Ovary (tissue), 10 donors: ENCODE data around the gene STARD6. TPM values are rescaled to one million over a fixed set of nuclear protein-coding genes. Genes with fewer than 3 reads are reported as not detected.

ENCODE experiments used
- DNase-seq, 5 donors: peaks; one replicate each; pipeline ENCODE4 v3.0.0-alpha.2; 2019 to 2020
- H3K27ac ChIP-seq, 2 donors: fragments of 200-600 bp; one replicate each; pipeline versions ENCODE4 v1.5.1 to v1.8.0; 2019 to 2022
- H3K27me3 ChIP-seq: fragments of 200-600 bp; one replicate; pipeline ENCODE4 v1.8.0; 2022
- H3K36me3 ChIP-seq: fragments of 200-600 bp; sonication (generic); one replicate; pipeline ENCODE4 v1.5.1; 2019
- H3K4me1 ChIP-seq: one replicate; pipeline ENCODE4 v1.8.1; 2013; ENCODE audit warnings: mild to moderate bottlenecking, moderate library complexity; ENCODE audit not compliant: insufficient read depth
- H3K4me3 ChIP-seq: fragments of 200-600 bp; sonication (generic); one replicate; pipeline ENCODE4 v1.5.1; 2017
- H3K9me3 ChIP-seq, 2 donors: fragments of 200-600 bp in 1 of 2; sonication (generic) in 1 of 2; one replicate each; pipeline versions ENCODE4 v1.5.1 to v1.8.1; 2013 to 2019; ENCODE audit warnings: mild to moderate bottlenecking in 1 of 2, moderate library complexity in 1 of 2
- EP300 ChIP-seq: sonication (generic); formaldehyde crosslinking; IDR thresholded peaks from one replicate; pipeline ENCODE4 v1.6.1; 2017; ENCODE audit warnings: antibody characterized with exemption
- POLR2A ChIP-seq: fragments of 450-650 bp; IDR thresholded peaks from one replicate; pipeline ENCODE4 v1.6.1; 2017; ENCODE audit warnings: antibody characterized with exemption, mild to moderate bottlenecking, moderate library complexity
- WGBS, 3 donors: extraction: QIAGEN DNeasy Blood & Tissue Kit in 1 of 3; methylation state at CpG; one replicate each; pipeline versions ENCODE4 v1.1.5 to v1.1.7; 2013 to 2017; 5-methylcytosine and 5-hydroxymethylcytosine counted together
- intact Hi-C, 4 donors: fragments of 100-400 bp; cut with DNase I; formaldehyde crosslinking; loops; one replicate each; pipeline versions ENCODE4 v1.11.0 to v1.15.1; 2022 to 2023
- long read RNA-seq, 3 donors: library from polyadenylated mRNA in 2 of 3; unstranded in 2 of 3; transcript quantifications; one replicate each; pipeline ENCODE4 v2.0.0 and lab custom pipeline, GENCODE V29; 2021 to 2026
- polyA plus RNA-seq, 2 donors: library from polyadenylated mRNA; stranded (reverse); fragments of 200-250 nt in 1 of 2; fragments of 350-450 nt in 1 of 2; fragmentation: Illumina TruSeq in 1 of 2; extraction: RNeasy Lipid Tissue Mini Kit (QIAGEN cat#74804) in 1 of 2; gene quantifications; one replicate each; pipeline ENCODE4 v1.2.3, GENCODE V29; 2013 to 2014
- total RNA-seq, 7 donors: library from RNA; depleted of rRNA in 2 of 7; stranded (reverse); fragments of >200 nt in 2 of 7; fragmentation: NEBNext Ultra II Directional in 3 of 7; extraction: Animal tissue kit (Norgen Biotek cat#: 25700) in 3 of 7; gene quantifications; one replicate each; pipeline versions ENCODE4 v1.1.0 to v1.2.4, GENCODE V29; 2016 to 2023
- TF ChIP-seq, protein P1 (sequence below), 3 donors: fragments of 450-650 bp in 2 of 3; fragments of 200-600 bp in 1 of 3; IDR thresholded peaks; one replicate each; pipeline versions ENCODE4 v1.5.1 to v1.8.0; 2016 to 2022; ENCODE audit warnings: antibody characterized with exemption in 3 of 3, mild to moderate bottlenecking in 1 of 3
- donor health status: DM: no; HTN: no; CAD: no; lungs with moderate emphysema.
- donor health status: DM: no; HTN: no; CAD: no.
- donor health status: Bipolar disorder and iron deficiency.
- donor health status: DM: yes; HTN: yes; CAD: no.
- donor health status: DM: no; HTN: no; CAD: no.
- donor health status: DM: yes; HTN: yes; CAD: no.

The STARD6 gene
- total RNA-seq (not detected), polyA plus RNA-seq (not detected)
- long read RNA-seq, donor 1 = 0 reads
- long read RNA-seq, donor 2, partial matches to known transcripts = 7 of 20 reads
- long read RNA-seq, donor 2, other reads (novel, unspliced or antisense) = 13 of 20 reads
- long read RNA-seq, donor 3 = 0 reads

GRCh38 chr18:54357660-54358494 is at the start of gene STARD6, which contains the start of gene C18orf54:
TSS of gene STARD6 (minus strand) at chr18:54357858. CDS start at chr18:54354573, 3,285 bp downstream.
TSS of gene C18orf54 (plus strand) at chr18:54357906. CDS start at chr18:54360573, 2,667 bp downstream.
- no peak for TF ChIP-seq EP300
- TF ChIP-seq, protein P1, sequence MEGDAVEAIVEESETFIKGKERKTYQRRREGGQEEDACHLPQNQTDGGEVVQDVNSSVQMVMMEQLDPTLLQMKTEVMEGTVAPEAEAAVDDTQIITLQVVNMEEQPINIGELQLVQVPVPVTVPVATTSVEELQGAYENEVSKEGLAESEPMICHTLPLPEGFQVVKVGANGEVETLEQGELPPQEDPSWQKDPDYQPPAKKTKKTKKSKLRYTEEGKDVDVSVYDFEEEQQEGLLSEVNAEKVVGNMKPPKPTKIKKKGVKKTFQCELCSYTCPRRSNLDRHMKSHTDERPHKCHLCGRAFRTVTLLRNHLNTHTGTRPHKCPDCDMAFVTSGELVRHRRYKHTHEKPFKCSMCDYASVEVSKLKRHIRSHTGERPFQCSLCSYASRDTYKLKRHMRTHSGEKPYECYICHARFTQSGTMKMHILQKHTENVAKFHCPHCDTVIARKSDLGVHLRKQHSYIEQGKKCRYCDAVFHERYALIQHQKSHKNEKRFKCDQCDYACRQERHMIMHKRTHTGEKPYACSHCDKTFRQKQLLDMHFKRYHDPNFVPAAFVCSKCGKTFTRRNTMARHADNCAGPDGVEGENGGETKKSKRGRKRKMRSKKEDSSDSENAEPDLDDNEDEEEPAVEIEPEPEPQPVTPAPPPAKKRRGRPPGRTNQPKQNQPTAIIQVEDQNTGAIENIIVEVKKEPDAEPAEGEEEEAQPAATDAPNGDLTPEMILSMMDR (IDR thresholded peaks at IDR 0.05) = no peak
- Histone ChIP-seq H3K9me3 (no peaks in the 10 kb centered on the region), H3K4me1 (peaks cover 2% of the 10 kb centered on the region), H3K27ac (peak within 1 kb of the TSS; percentile 24 to 37), H3K27me3 (no peaks in the 10 kb centered on the region), H3K4me3 (peak within 1 kb of the TSS; percentile 63), H3K36me3 (no peaks in the 10 kb centered on the region)
- intact Hi-C loops = loop anchor here in 1 of 4 donors (10.0 kb wide), 1 partner anchor 133 kb away; the partner anchor contains the start of gene MBD2
- peak; percentile 76 to 88 (median 83) for DNase-seq
- WGBS, 3 donors = 0 to 1% (median 1%) methylated on average over 61 to 62 of the region's 62 CpGs

DNA sequence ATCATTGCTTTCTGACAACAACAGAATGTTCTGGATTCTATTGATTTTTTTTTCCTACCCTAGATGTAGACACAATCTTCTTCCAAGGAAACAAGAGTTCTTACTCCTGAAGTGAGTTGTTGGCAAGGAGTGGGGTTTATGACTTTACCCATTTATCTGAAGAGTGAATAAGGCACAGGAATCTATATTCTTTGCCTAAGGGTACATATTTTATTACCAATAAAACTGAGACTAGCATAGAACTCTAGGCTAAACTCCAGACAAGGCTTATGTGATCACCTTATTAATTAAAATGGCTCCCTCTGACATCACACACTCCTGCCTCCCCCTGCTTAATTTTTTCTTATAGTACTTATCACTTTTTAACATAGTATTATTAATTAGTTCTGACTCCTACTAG is 47.6 kb upstream of the STARD6 start:
- Histone ChIP-seq H3K9me3 (no peaks in the 10 kb centered on the region), H3K4me1 (no peaks in the 10 kb centered on the region), H3K36me3 (no peaks in the 10 kb centered on the region), H3K27ac (no peak overlapping the region), H3K27me3 (no peaks in the 10 kb centered on the region), H3K4me3 (no peak overlapping the region)
- intact Hi-C loops = loop anchor here in 1 of 4 donors (2.0 kb wide), 1 partner anchor 40 kb away; no protein-coding TSS in a partner anchor
- no peak for DNase-seq
- TF ChIP-seq POLR2A (no peak), EP300 (no peak)
- TF ChIP-seq, protein P1 (IDR thresholded peaks at IDR 0.05) = no peak

- WGBS, 3 donors = 83 to 89% (median 88%) methylated on average over 1 of the region's 1 CpG
- Histone ChIP-seq H3K27ac (no peak overlapping the region), H3K27me3 (no peaks in the 10 kb centered on the region), H3K9me3 (no peaks in the 10 kb centered on the region), H3K36me3 (no peaks in the 10 kb centered on the region), H3K4me1 (no peaks in the 10 kb centered on the region), H3K4me3 (no peak overlapping the region)
- no peak for TF ChIP-seq EP300
- TF ChIP-seq POLR2A = no peak
- TF ChIP-seq, protein P1 (IDR thresholded peaks at IDR 0.05) = no peak
- no peak for DNase-seq
- intact Hi-C loops = no loop called here
Observed at GRCh38 chr18:54396760-54397159, 39.1 kb upstream of the STARD6 start.

DNA sequence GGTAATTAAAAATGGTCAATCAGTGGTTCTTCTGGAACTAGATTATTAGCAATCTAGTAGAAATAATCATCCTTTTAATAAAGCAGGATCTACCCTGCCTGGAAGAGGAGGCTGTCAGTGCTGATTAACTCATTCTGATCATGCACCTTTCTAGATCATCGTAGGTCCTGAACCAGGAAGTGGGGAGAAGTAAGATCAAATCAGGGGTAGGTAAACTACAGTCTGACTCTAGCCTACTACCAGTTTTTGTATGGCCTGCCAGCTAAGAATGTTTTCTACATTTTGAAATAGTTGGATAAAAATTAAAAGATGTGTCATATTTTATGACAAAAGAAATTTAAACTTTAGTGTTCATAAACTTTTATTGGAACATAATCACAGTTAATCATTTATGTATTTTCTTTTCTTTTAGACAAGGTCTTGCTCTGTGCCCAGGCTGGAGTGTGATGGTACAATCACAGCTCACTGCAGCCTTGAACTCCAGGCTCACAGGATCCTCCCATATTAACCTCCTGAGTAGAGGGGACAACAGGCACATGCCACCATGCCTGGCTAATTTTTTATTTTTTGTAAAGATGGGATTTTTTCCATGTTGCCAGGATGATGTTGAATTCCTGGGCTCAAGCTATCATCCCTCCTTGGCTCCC is 36.1 kb upstream of the STARD6 start:
- no peaks in the 10 kb centered on the region for H3K9me3 ChIP-seq
- intact Hi-C loops = no loop called here
- no peak overlapping the region for H3K27ac ChIP-seq
- H3K4me1 ChIP-seq = no peaks in the 10 kb centered on the region
- H3K36me3 ChIP-seq = no peaks in the 10 kb centered on the region
- TF ChIP-seq, protein P1 (IDR thresholded peaks at IDR 0.05) = no peak
- no peak for TF ChIP-seq POLR2A
- TF ChIP-seq EP300 = no peak
- DNase-seq = no peak
- H3K27me3 ChIP-seq = no peaks in the 10 kb centered on the region
- H3K4me3 ChIP-seq = no peak overlapping the region
- WGBS, 3 donors = 80 to 91% (median 87%) methylated on average over 1 of the region's 1 CpG
